ENCODE measurements around the gene ZNF688.

DNA sequence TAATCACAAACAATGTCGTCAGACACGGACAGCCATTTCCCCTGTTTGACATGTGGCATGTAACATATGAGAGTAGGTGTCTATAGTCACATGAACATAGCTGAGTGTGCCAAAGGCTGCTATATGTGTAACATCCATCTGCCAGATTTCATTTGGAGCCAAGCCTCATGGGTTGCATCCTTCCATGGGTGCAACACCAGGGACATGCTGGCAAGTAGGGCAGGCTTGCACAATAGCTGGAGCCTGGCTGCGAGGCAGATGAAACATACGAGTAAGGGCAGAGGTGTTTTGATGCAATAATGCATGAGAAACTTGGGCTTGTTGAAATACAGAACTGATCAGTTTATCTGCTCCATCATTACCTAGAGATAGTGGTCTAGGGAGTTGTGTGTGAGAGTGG, 47.7 kb upstream of the ZNF688 start:
- TF ChIP-seq ZNF3 (CRISPR knock-in tag; IDR thresholded peaks at IDR 0.05) (no peak), ZNF583 (CRISPR knock-in tag; IDR thresholded peaks at IDR 0.05) (no peak)
